ENCODE results near the gene CREBBP. TPM values are rescaled to one million over a fixed set of nuclear protein-coding genes. Genes with fewer than 3 reads are reported as not detected.

CREBBP gene
- polyA plus RNA-seq, 1 donor (not counting 4 experiments of a cell fraction or from before 2014, with no cell fraction given): 5.0 TPM

DNA sequence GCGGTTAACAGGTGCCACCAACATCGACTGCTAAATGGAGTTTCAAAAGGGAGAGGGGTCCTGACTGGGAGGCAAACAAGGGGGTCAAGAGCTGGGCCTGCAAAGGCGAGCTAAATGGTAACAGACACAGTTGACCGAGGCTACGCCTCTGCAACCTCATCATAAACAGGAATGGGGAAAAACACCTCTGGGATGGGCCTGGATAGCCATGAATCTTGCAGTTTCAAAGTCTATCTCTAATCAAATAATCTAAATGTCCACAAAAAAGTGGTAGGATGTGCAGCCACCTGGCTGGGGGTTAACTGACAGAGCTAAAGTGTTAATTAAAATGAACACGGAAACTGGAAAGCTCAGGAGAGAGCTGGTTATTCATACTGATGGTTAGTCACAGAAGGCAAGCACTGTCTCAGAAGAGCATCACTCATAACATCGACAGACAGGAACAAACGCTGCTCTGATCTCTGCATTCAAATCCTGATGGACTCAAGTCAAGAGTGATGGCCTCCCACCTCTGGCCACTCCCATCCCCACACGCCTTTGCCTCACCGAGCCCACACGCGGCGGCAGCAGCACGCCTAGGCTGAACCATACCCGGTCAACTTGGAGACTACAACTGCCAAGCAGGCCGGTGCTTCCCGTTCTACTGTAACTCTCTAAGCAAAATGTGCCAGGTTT, 56.3 kb downstream of the CREBBP start:
- no peaks in the 10 kb centered on the region for H3K9me3 ChIP-seq (ENCODE audit: control insufficient read depth, low read depth, low read length)
- dilution Hi-C loops (cut with MboI; ENCODE audit: extremely low pct_ligation_motif_present, low sequenced_read_pairs): no loop called here
- DNase-seq (ENCODE audit: low read depth, low spot score): no peak
- no peaks in the 10 kb centered on the region for H3K36me3 ChIP-seq (ENCODE audit: control insufficient read depth in 2 of 2, extremely low read depth in 1 of 2, insufficient read depth in 2 of 2, low read length in 2 of 2)
- H2AFZ ChIP-seq (ENCODE audit: control insufficient read depth, low read length): no peak overlapping the region
- peaks cover 45% of the 10 kb centered on the region for H4K20me1 ChIP-seq (ENCODE audit: control insufficient read depth, extremely low read depth, insufficient read depth, low read length)
- no peak for TF ChIP-seq CTCF (optimal IDR thresholded peaks at IDR 0.05 in 1 of 3, IDR thresholded peaks at IDR 0.05 in 1 of 3, conservative IDR thresholded peaks at IDR 0.05 in 1 of 3; ENCODE audit: extremely low read depth in 1 of 3, insufficient read depth in 2 of 3, low read length in 3 of 3)
- no peak for TF ChIP-seq EZH2 (IDR thresholded peaks at IDR 0.05; ENCODE audit: low read length)
- H3K9me1 ChIP-seq (ENCODE audit: control insufficient read depth, extremely low read depth, insufficient read depth, low read length): peaks cover 23% of the 10 kb centered on the region
- no peaks in the 10 kb centered on the region for H3K27me3 ChIP-seq (ENCODE audit: control insufficient read depth, extremely low read depth, insufficient read depth, low read length)
- H3K79me2 ChIP-seq (ENCODE audit: control insufficient read depth, insufficient read depth, low read length): peaks cover 87% of the 10 kb centered on the region
- H3K4me2 ChIP-seq (ENCODE audit: control insufficient read depth, extremely low read depth, insufficient read depth, low read depth, low read length): peak overlapping the region; percentile 3
- peak overlapping the region; percentile 53 for H3K27ac ChIP-seq (ENCODE audit: control insufficient read depth, insufficient read depth, low read length)
- H3K4me3 ChIP-seq (ENCODE audit: control insufficient read depth in 2 of 3, extremely low read depth in 1 of 3, insufficient read depth in 2 of 3, low read depth in 1 of 3, low read length in 3 of 3): no peak overlapping the region
- H3K4me1 ChIP-seq (ENCODE audit: control insufficient read depth, extremely low read depth, insufficient read depth, low read length): peaks cover 57% of the 10 kb centered on the region
- peak; percentile 17 for FAIRE-seq
- H3K9ac ChIP-seq (ENCODE audit: control insufficient read depth, extremely low read depth, insufficient read depth, low read length): no peak overlapping the region

DNA sequence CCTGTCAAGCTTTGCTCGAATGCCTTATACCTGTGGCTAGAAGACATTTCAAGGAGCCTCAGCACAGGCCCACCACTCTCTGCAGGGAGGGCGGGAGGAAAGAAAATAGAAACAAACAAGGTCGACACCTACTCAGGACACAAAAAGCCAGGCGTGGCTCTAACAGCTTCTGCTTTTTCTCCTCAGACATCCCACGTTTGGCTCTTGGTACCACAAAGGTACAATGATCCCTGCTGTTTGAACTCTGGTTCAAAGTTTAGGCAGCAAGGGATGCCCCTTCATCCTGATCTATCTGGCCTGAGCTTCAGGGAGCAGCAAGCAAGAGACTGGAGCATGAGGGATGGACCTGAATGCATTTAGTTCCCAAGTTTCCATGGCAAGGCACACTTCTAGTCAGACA, 57.1 kb downstream of the CREBBP start:
- FAIRE-seq: no peak
- H3K27me3 ChIP-seq (ENCODE audit: control insufficient read depth, extremely low read depth, insufficient read depth, low read length): no peaks in the 10 kb centered on the region
- H3K36me3 ChIP-seq (ENCODE audit: control insufficient read depth in 2 of 2, extremely low read depth in 1 of 2, insufficient read depth in 2 of 2, low read length in 2 of 2): no peaks in the 10 kb centered on the region
- H3K4me2 ChIP-seq (ENCODE audit: control insufficient read depth, extremely low read depth, insufficient read depth, low read depth, low read length): no peak overlapping the region
- no peaks in the 10 kb centered on the region for H3K9me3 ChIP-seq (ENCODE audit: control insufficient read depth, low read depth, low read length)
- no peak overlapping the region for H3K9ac ChIP-seq (ENCODE audit: control insufficient read depth, extremely low read depth, insufficient read depth, low read length)
- TF ChIP-seq CTCF (optimal IDR thresholded peaks at IDR 0.05 in 1 of 3, IDR thresholded peaks at IDR 0.05 in 1 of 3, conservative IDR thresholded peaks at IDR 0.05 in 1 of 3; ENCODE audit: extremely low read depth in 1 of 3, insufficient read depth in 2 of 3, low read length in 3 of 3): no peak
- TF ChIP-seq EZH2 (IDR thresholded peaks at IDR 0.05; ENCODE audit: low read length): no peak
- peaks cover 23% of the 10 kb centered on the region for H3K9me1 ChIP-seq (ENCODE audit: control insufficient read depth, extremely low read depth, insufficient read depth, low read length)
- H3K4me1 ChIP-seq (ENCODE audit: control insufficient read depth, extremely low read depth, insufficient read depth, low read length): peaks cover 59% of the 10 kb centered on the region
- H4K20me1 ChIP-seq (ENCODE audit: control insufficient read depth, extremely low read depth, insufficient read depth, low read length): peaks cover 52% of the 10 kb centered on the region
- no peak overlapping the region for H3K27ac ChIP-seq (ENCODE audit: control insufficient read depth, insufficient read depth, low read length)
- dilution Hi-C loops (cut with MboI; ENCODE audit: extremely low pct_ligation_motif_present, low sequenced_read_pairs): no loop called here
- no peak overlapping the region for H2AFZ ChIP-seq (ENCODE audit: control insufficient read depth, low read length)
- no peak overlapping the region for H3K4me3 ChIP-seq (ENCODE audit: control insufficient read depth in 2 of 3, extremely low read depth in 1 of 3, insufficient read depth in 2 of 3, low read depth in 1 of 3, low read length in 3 of 3)
- no peak for DNase-seq (ENCODE audit: low read depth, low spot score)
- H3K79me2 ChIP-seq (ENCODE audit: control insufficient read depth, insufficient read depth, low read length): peaks cover 89% of the 10 kb centered on the region
